Nephron progenitor cell (in vitro differentiated cells): ENCODE results near the gene ARPC2.

Experiments used
- DNase-seq: peaks from one replicate; pipeline ENCODE4 v3.0.0; 2021
- H3K27ac Mint-ChIP-seq: 2 replicates; pipeline ENCODE4 v1.8.0; 2021; ENCODE audit warnings: mild to moderate bottlenecking, moderate library complexity, mixed read lengths
- H3K27me3 Mint-ChIP-seq: 2 replicates; pipeline ENCODE4 v1.8.0; 2021; ENCODE audit warnings: mild to moderate bottlenecking, low read depth, mixed read lengths; ENCODE audit not compliant: poor library complexity
- H3K36me3 Mint-ChIP-seq: 2 replicates; pipeline ENCODE4 v1.8.0; 2021; ENCODE audit warnings: low read depth, mixed read lengths
- H3K4me1 Mint-ChIP-seq: 2 replicates; pipeline ENCODE4 v1.8.0; 2021; ENCODE audit warnings: mixed read lengths
- H3K4me3 Mint-ChIP-seq: 2 replicates; pipeline ENCODE4 v1.8.0; 2021; ENCODE audit warnings: mild to moderate bottlenecking, moderate library complexity, mixed read lengths
- H3K9me3 Mint-ChIP-seq: 2 replicates; pipeline ENCODE4 v1.8.0; 2021; ENCODE audit warnings: mild to moderate bottlenecking, moderate library complexity, mixed read lengths
- TF ChIP-seq, protein P1 (sequence below): fragments of 200-600 bp; sonication (generic); IDR thresholded peaks from 2 replicates; pipeline ENCODE4 v1.5.0; 2021; ENCODE audit warnings: antibody characterized with exemption

Gene ARPC2

GRCh38 chr2:218249691-218250090 is 32.7 kb downstream of the ARPC2 start:
- no peaks in the 10 kb centered on the region for H3K9me3 Mint-ChIP-seq
- peaks cover 72% of the 10 kb centered on the region for H3K36me3 Mint-ChIP-seq
- H3K4me1 Mint-ChIP-seq = no peaks in the 10 kb centered on the region
- TF ChIP-seq, protein P1, sequence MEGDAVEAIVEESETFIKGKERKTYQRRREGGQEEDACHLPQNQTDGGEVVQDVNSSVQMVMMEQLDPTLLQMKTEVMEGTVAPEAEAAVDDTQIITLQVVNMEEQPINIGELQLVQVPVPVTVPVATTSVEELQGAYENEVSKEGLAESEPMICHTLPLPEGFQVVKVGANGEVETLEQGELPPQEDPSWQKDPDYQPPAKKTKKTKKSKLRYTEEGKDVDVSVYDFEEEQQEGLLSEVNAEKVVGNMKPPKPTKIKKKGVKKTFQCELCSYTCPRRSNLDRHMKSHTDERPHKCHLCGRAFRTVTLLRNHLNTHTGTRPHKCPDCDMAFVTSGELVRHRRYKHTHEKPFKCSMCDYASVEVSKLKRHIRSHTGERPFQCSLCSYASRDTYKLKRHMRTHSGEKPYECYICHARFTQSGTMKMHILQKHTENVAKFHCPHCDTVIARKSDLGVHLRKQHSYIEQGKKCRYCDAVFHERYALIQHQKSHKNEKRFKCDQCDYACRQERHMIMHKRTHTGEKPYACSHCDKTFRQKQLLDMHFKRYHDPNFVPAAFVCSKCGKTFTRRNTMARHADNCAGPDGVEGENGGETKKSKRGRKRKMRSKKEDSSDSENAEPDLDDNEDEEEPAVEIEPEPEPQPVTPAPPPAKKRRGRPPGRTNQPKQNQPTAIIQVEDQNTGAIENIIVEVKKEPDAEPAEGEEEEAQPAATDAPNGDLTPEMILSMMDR = no peak
- no peaks in the 10 kb centered on the region for H3K27me3 Mint-ChIP-seq
- DNase-seq = no peak
- no peak overlapping the region for H3K4me3 Mint-ChIP-seq
- H3K27ac Mint-ChIP-seq = no peak overlapping the region

GRCh38 chr2:218252509-218253231 is 35.7 kb downstream of the ARPC2 start:
- DNase-seq = no peak
- TF ChIP-seq, protein P1 = no peak
- Mint-ChIP-seq H3K27ac (no peak overlapping the region), H3K9me3 (no peaks in the 10 kb centered on the region), H3K36me3 (peaks cover 68% of the 10 kb centered on the region), H3K4me3 (no peak overlapping the region), H3K27me3 (no peaks in the 10 kb centered on the region), H3K4me1 (peaks cover 3% of the 10 kb centered on the region)

DNA sequence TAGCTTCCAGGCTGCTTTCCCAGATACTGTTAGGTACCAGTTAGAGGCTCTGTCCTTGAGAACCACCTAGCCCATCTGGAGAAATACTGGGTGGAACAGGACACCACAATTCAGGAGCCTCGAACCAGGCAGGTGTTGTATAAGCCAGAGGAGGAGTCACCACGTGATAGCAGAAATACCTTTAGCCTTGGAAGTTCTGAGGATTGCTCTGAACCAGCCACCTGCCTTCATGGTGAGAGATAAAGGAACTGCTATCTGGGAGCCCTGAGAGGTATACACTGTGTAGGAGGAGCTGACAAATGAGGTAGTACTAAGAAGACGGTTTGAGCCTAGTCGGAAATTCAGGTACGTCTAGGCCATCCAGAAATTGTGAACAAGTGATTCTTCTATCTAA is 36.2 kb downstream of the ARPC2 start:
- TF ChIP-seq, protein P1 = no peak
- no peaks in the 10 kb centered on the region for H3K27me3 Mint-ChIP-seq
- peaks cover 4% of the 10 kb centered on the region for H3K4me1 Mint-ChIP-seq
- no peak overlapping the region for H3K27ac Mint-ChIP-seq
- no peak for DNase-seq
- H3K36me3 Mint-ChIP-seq = peaks cover 64% of the 10 kb centered on the region
- no peak overlapping the region for H3K4me3 Mint-ChIP-seq
- no peaks in the 10 kb centered on the region for H3K9me3 Mint-ChIP-seq

GRCh38 chr2:218255446-218255845 is 38.5 kb downstream of the ARPC2 start:
- H3K36me3 Mint-ChIP-seq = peaks cover 45% of the 10 kb centered on the region
- peaks cover 22% of the 10 kb centered on the region for H3K4me1 Mint-ChIP-seq
- TF ChIP-seq, protein P1 = no peak
- H3K27me3 Mint-ChIP-seq = no peaks in the 10 kb centered on the region
- no peak overlapping the region for H3K4me3 Mint-ChIP-seq
- H3K27ac Mint-ChIP-seq = no peak overlapping the region
- no peaks in the 10 kb centered on the region for H3K9me3 Mint-ChIP-seq
- no peak for DNase-seq

GRCh38 chr2:218256612-218257350 is 39.8 kb downstream of the ARPC2 start:
- Mint-ChIP-seq H3K27ac (no peak overlapping the region), H3K4me1 (peaks cover 35% of the 10 kb centered on the region), H3K36me3 (peaks cover 32% of the 10 kb centered on the region), H3K4me3 (no peak overlapping the region), H3K27me3 (no peaks in the 10 kb centered on the region), H3K9me3 (no peaks in the 10 kb centered on the region)
- DNase-seq = no peak
- TF ChIP-seq, protein P1 = no peak
